ENCODE measurements around the gene HLA-DMB. TPM values are rescaled to one million over a fixed set of nuclear protein-coding genes. Genes with fewer than 3 reads are reported as not detected.

HLA-DMB gene
- polyA plus RNA-seq, 4 donors, result 9.1 to 76.6 (median 62.8) TPM

GRCh38 chr6:32931211-32931610, 9.6 kb downstream of the HLA-DMB start:
- no peak for DNase-seq (ENCODE audit: low read depth in 4 of 4, low spot score in 3 of 4)

DNA sequence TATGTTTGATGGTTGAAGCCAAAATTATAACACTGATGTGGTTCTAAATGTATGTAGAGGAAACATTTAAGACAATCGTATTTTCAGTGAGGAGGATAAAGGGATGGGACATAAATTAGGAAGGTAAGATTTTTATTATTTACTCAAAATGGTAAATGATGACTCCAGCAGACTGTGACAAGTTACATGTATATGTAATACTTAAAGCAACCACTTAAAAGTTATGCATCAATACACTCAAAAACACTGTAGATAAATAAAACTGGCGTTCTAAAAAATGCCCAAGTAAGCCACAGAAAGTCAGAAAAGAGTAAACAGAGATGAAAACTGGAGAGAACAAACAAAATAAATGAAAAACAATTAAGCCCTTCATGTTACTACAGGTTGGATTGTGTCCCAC, 18.7 kb downstream of the HLA-DMB start:
- DNase-seq (ENCODE audit: low read depth in 4 of 4, low spot score in 3 of 4), result no peak

DNA sequence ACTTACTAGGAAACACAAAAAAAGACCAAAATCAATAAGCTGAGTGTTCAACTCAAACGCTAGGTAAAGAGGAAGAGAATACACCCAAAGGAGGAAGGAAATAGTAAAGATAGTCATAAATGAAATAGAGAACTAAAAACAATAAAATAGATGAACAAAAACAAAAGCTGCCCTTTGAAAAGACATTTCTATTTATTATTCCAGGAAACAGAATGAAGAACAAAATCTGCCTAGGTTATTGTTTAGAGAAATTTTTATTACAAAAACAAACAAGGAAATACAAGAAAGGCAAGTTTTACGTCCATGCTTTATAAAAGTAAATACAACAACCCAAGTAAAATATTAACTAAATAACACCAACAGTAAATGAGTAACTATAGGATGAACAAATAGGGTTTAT, 20.1 kb downstream of the HLA-DMB start:
- no peak for DNase-seq (ENCODE audit: low read depth in 4 of 4, low spot score in 3 of 4)

GRCh38 chr6:32912951-32913350, 27.9 kb downstream of the HLA-DMB start:
- DNase-seq (ENCODE audit: low read depth in 4 of 4, low spot score in 3 of 4), result no peak

DNA sequence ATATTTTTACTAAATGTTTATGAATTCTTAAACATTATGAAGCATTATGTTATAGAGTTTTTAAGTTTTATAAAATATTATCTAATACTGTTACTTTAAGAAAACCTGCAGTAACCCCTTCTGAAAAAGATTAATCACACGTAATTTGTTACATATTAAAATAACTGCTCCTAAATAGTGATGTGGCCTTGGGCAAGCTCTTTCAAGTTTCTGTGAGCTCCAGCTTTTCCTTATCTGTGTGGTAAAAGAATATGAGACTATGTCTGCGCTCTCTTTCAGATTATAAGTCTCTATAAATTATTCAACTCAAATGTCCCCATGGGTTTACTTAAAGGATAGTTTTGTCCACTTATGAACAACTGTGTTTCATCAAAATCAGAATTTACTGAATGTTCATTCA, 31.9 kb downstream of the HLA-DMB start:
- no peak for DNase-seq (ENCODE audit: low read depth in 4 of 4, low spot score in 3 of 4)

- DNase-seq (ENCODE audit: low read depth in 4 of 4, low spot score in 3 of 4), result no peak
Measured at GRCh38 chr6:32906539-32906938, 34.3 kb downstream of the HLA-DMB start.

DNA sequence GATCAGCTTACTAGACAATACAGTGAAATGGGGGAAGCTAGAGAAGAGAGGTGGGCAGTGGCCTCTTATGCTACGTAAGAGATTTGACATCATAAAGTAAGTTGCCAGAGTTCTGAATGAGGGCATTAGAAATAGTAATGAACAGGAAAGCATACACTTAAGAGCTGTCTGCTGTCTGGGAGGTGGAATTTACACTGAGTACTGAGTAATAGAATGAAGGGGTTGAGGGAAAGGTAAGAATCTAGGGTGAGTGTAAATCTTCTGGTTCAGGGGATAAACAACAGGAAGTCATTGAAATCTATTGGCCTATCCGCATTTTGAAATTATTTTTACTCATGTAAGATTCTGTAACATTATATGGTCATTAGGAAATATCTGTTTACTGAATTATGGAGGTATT, 35.8 kb downstream of the HLA-DMB start:
- DNase-seq (ENCODE audit: low read depth in 4 of 4, low spot score in 3 of 4), result no peak

- no peak for DNase-seq (ENCODE audit: low read depth in 4 of 4, low spot score in 3 of 4)
Measured at GRCh38 chr6:32903952-32904351, 36.9 kb downstream of the HLA-DMB start.

GRCh38 chr6:32895006-32895345, 45.9 kb downstream of the HLA-DMB start:
- no peak for DNase-seq (ENCODE audit: low read depth in 4 of 4, low spot score in 3 of 4)

DNA sequence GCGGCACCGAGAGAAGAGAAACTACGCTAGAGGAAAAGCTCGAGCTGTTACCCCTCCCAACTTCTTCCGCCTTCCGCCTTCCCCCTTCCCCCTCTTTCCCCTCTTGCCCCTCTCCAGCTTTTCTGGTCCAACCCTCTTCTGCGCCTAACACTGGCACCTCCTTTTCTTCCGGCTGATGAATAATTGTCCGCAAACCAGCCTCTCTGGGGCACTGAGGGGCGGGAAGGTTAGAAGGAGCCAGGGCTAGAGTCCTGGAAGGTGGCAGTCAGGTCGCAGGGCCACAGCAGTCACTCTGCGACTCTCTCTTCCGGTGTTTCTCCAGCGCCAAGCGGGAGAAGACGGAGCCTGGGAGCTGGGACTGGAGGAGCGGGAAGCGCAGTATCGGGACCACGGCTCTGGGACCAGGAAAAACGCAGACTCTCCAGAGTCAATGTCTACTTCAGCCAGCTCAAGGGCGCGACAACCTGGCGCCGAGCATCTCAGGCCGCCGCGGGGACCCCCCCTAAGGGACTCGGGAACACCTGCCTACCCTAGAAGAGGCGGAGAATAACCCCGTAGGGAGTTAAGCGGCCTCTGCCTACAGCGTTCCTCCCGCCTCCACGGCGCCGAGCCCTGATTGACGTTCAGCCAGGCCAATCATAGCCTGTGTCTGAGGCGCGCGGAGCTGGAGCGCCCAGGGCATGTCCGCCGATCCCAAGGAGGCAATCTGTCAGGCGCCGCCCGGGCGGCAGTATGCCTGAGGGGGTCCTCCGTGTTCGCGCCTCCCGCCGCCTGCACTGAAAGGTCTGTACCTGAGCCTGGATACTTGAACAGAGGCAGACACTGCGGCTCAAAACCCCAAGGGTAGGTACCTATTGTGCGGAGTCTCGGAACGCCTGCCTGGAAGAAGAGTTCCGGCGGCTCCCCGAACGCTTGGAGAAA, 46.5 kb downstream of the HLA-DMB start:
- DNase-seq (ENCODE audit: low read depth in 4 of 4, low spot score in 3 of 4), result peak; percentile 91 to 94 (median 92)

- no peak for DNase-seq (ENCODE audit: low read depth in 4 of 4, low spot score in 3 of 4)
Measured at GRCh38 chr6:32890831-32891230, 50.0 kb downstream of the HLA-DMB start.

DNA sequence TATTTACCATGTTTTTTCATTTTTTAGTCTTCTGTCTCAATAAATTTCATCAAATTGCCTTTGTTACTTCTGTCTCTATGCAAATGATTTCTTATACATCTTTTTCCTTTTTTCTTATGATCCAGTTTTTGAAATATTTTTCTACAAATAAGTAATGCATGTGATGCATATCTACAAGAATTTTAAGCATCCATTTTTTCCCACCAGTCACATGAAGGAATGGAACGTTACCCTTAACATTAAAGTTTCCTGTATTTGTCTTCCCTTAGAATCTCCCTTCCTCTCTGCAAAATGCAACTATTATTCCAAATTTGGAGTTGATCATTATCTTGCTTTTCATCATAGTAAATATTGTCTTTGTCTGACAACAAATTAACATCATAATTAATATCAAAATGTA, 51.3 kb downstream of the HLA-DMB start:
- DNase-seq (ENCODE audit: low read depth in 4 of 4, low spot score in 3 of 4), result no peak

DNA sequence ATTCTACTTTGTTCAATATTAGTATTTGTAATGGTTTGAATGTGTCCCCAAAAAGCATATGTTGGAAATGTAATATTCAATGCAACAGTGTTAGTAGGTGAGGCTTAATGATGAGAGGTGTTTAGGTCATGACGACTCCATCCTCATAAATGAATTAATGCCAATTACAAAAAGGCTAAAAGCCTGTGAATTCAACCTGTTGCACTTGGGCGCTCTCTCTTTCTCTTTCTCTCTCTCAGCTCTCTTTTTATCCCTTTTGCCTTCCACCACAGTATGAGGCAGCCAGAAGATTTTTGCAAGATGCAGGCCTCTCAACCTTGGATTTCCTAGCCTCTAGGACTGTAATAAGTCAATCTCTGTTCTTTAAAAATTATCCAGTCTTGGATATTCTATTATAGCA, 52.3 kb downstream of the HLA-DMB start:
- no peak for DNase-seq (ENCODE audit: low read depth in 4 of 4, low spot score in 3 of 4)

- no peak for DNase-seq (ENCODE audit: low read depth in 4 of 4, low spot score in 3 of 4)
Measured at GRCh38 chr6:32887616-32888015, 53.2 kb downstream of the HLA-DMB start.

- no peak for DNase-seq (ENCODE audit: low read depth in 4 of 4, low spot score in 3 of 4)
Measured at GRCh38 chr6:32886681-32887383, 54.0 kb downstream of the HLA-DMB start.

DNA sequence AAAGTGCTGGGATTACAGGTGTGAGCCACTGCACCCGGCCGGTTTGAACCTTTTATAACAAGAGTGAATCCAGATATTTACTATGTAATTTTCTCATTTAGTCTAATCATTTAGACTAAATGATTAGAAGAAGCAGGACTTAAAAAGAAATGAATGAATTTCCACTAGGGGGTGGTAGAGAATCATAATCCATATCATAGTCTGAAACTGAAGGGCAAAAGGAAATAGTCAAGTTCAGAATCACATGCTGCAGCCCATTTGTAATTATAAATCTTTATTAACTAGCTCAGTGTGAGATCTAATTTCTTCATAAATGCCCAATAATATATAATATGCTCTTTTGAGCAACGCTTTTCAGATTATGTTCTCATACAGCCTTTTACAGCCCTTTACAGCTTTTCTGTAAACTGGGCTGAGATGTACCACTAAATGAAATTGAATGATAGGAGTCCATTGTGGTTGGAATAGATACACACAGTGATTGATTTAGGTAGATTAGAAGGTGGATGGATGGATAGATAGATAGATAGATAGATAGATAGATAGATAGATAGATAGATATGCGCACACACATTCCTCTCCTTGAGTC, 55.0 kb downstream of the HLA-DMB start:
- peak; percentile 50 to 73 (median 63) for DNase-seq (ENCODE audit: low read depth in 4 of 4, low spot score in 3 of 4)

Other genes with a start within 250 kb of the HLA-DMB start
- under 1 TPM in 2 of 4 donors, not detected in 2; 0.30 to 0.31 TPM for gene HLA-DQA2, start 199.6 kb downstream of the HLA-DMB start, polyA plus RNA-seq (ENCODE audit: insufficient read length in 4 of 4)
- 1 to 10 TPM in 2 of 4 donors, under 1 TPM in 1, not detected in 1; 0.87 to 1.1 (median 1.0) TPM for gene HLA-DQB2, start 177.5 kb downstream of the HLA-DMB start, polyA plus RNA-seq (ENCODE audit: insufficient read length in 4 of 4)
- under 1 TPM in 3 of 4 donors, not detected in 1; 0.14 to 0.29 (median 0.27) TPM for gene HLA-DOB, start 124.0 kb downstream of the HLA-DMB start, polyA plus RNA-seq (ENCODE audit: insufficient read length in 4 of 4)
- 10 to 100 TPM in 2 of 4 donors, 1 to 10 TPM in 2; 9.9 to 13.3 (median 10.6) TPM for gene TAP2, start 102.3 kb downstream of the HLA-DMB start, polyA plus RNA-seq (ENCODE audit: insufficient read length in 4 of 4)
- 10 to 100 TPM; 19.4 to 24.4 (median 22.5) TPM for gene PSMB8, start 97.0 kb downstream of the HLA-DMB start, polyA plus RNA-seq (ENCODE audit: insufficient read length in 4 of 4)
- gene TAP1, start 87.3 kb downstream of the HLA-DMB start, polyA plus RNA-seq (ENCODE audit: insufficient read length in 4 of 4), result 10 to 100 TPM in 1 of 4 donors, 1 to 10 TPM in 3; 9.4 to 11.0 (median 9.7) TPM
- gene PSMB9, start 86.8 kb downstream of the HLA-DMB start, polyA plus RNA-seq (ENCODE audit: insufficient read length in 4 of 4), result 1 to 10 TPM; 5.7 to 6.4 (median 6.0) TPM
- 10 to 100 TPM in 3 of 4 donors, 1 to 10 TPM in 1; 6.2 to 18.5 (median 15.6) TPM for gene HLA-DMA, start 12.1 kb upstream of the HLA-DMB start, polyA plus RNA-seq (ENCODE audit: insufficient read length in 4 of 4)
- 100 to 1,000 TPM; 274 to 342 (median 333) TPM for gene BRD2, start 27.6 kb upstream of the HLA-DMB start, polyA plus RNA-seq (ENCODE audit: insufficient read length in 4 of 4)
- gene HLA-DOA, start 68.6 kb upstream of the HLA-DMB start, polyA plus RNA-seq (ENCODE audit: insufficient read length in 4 of 4), result 1 to 10 TPM; 4.5 to 5.7 (median 5.0) TPM
- 10 to 100 TPM; 17.1 to 20.5 (median 18.3) TPM for gene HLA-DPA1, start 132.6 kb upstream of the HLA-DMB start, polyA plus RNA-seq (ENCODE audit: insufficient read length in 4 of 4)
- 10 to 100 TPM; 16.7 to 20.4 (median 17.2) TPM for gene HLA-DPB1, start 135.0 kb upstream of the HLA-DMB start, polyA plus RNA-seq (ENCODE audit: insufficient read length in 4 of 4)

Measured in left renal pelvis (tissue), 4 donors.